Fibroblast of villous mesenchyme (primary cell): ENCODE measurements around the gene RBPMS2. TPM values are rescaled to one million over a fixed set of nuclear protein-coding genes. Genes with fewer than 3 reads are reported as not detected.

Source experiments
- DNase-seq: peaks from one replicate; pipeline ENCODE4 v3.0.0-alpha.2; 2010; ENCODE audit warnings: low read depth
- H3K4me3 ChIP-seq: 2 replicates; pipeline ENCODE4 v1.5.1; 2011; ENCODE audit warnings: low read depth, mild to moderate bottlenecking, low read length
- CTCF ChIP-seq: IDR thresholded peaks from 2 replicates; pipeline ENCODE4 v1.5.1; 2012; ENCODE audit warnings: low read depth, mild to moderate bottlenecking, low read length; ENCODE audit not compliant: insufficient read depth
- total RNA-seq: library from RNA; depleted of rRNA; stranded (reverse); fragments of >200 nt; gene quantifications from 2 replicates; pipeline ENCODE4 v1.2.3, GENCODE V29; 2012

Gene RBPMS2
- total RNA-seq, 1 donor = not detected

- TF ChIP-seq CTCF = no peak
- DNase-seq = no peak
- no peak overlapping the region for H3K4me3 ChIP-seq
Measured at GRCh38 chr15:64713592-64713991, 61.8 kb downstream of the RBPMS2 start.

- H3K4me3 ChIP-seq = no peak overlapping the region
- no peak for DNase-seq
- TF ChIP-seq CTCF = no peak
Measured at GRCh38 chr15:64712353-64712752, 63.0 kb downstream of the RBPMS2 start.

- TF ChIP-seq CTCF = no peak
- H3K4me3 ChIP-seq = no peak overlapping the region
- DNase-seq = no peak
Measured at GRCh38 chr15:64710676-64711428, 64.5 kb downstream of the RBPMS2 start.

- DNase-seq = no peak
- TF ChIP-seq CTCF = no peak
- H3K4me3 ChIP-seq = no peak overlapping the region
Measured at GRCh38 chr15:64706011-64706911, 69.1 kb downstream of the RBPMS2 start.

- TF ChIP-seq CTCF = no peak
- no peak for DNase-seq
- no peak overlapping the region for H3K4me3 ChIP-seq
Measured at GRCh38 chr15:64705006-64705405, 70.4 kb downstream of the RBPMS2 start.

GRCh38 chr15:64703632-64703959 lies 71.8 kb downstream of the RBPMS2 start:
- peak overlapping the region; percentile 92 for H3K4me3 ChIP-seq
- no peak for DNase-seq
- no peak for TF ChIP-seq CTCF
